H1 (cell line): ENCODE results near the gene CREBBP. TPM values are rescaled to one million over a fixed set of nuclear protein-coding genes. Genes with fewer than 3 reads are reported as not detected.

Experiments
- CTCF ChIA-PET: fragments of 300-600 bp; sonication (Branson Sonifier 250); formaldehyde crosslinking; loops from one replicate; lab custom pipeline; 2021; ENCODE audit not compliant: partially characterized antibody; lab: Charles Lee
- POLR2A ChIA-PET: fragments of 300-600 bp; sonication (Branson Sonifier 250); formaldehyde crosslinking; loops from one replicate; lab custom pipeline; 2021; ENCODE audit warnings: inconsistent platforms; ENCODE audit not compliant: partially characterized antibody; lab: Charles Lee
- DNase-seq, 2 experiments: peaks; one replicate each; pipeline versions ENCODE4 v3.0.0 to v3.0.0-alpha.2; 2010 to 2022; ENCODE audit warnings: low spot score in 2 of 2, low read depth in 1 of 2, mixed read lengths in 1 of 2
- FAIRE-seq: peaks from 2 replicates; lab custom pipeline; 2011; peaks lifted over from hg19 to GRCh38; lab: Jason Lieb, UNC
- H2AFZ ChIP-seq: 2 replicates; pipeline ENCODE4 v1.8.1; 2012; ENCODE audit warnings: low read length, inconsistent platforms
- H2AK5ac ChIP-seq: 2 replicates; pipeline ENCODE4 v1.6.1; 2013; ENCODE audit warnings: low read depth, low read length
- H2BK120ac ChIP-seq: replicated peaks from 2 replicates; pipeline ENCODE3; 2013; ENCODE audit warnings: low read depth, low read length, inconsistent platforms
- H2BK12ac ChIP-seq: 2 replicates; pipeline ENCODE4 v1.6.1; 2013; ENCODE audit warnings: low read depth, low read length
- H2BK15ac ChIP-seq: 2 replicates; pipeline ENCODE4 v1.6.1; 2013; ENCODE audit warnings: low read length
- H2BK20ac ChIP-seq: 2 replicates; pipeline ENCODE4 v1.6.1; 2013; ENCODE audit warnings: low read length
- H2BK5ac ChIP-seq: 2 replicates; pipeline ENCODE4 v1.6.1; 2013; ENCODE audit warnings: low read depth, low read length
- H3K14ac ChIP-seq: 2 replicates; pipeline ENCODE4 v1.6.1; 2013; ENCODE audit warnings: inconsistent platforms; ENCODE audit not compliant: insufficient read length
- H3K18ac ChIP-seq: 2 replicates; pipeline ENCODE4 v1.6.1; 2013; ENCODE audit warnings: low read length; ENCODE audit errors: extremely low read depth
- H3K23ac ChIP-seq: 2 replicates; pipeline ENCODE4 v1.6.1; 2013; ENCODE audit warnings: inconsistent platforms; ENCODE audit not compliant: insufficient read length
- H3K23me2 ChIP-seq: 2 replicates; pipeline ENCODE4 v1.6.1; 2013; ENCODE audit warnings: low read depth, low read length
- H3K27ac ChIP-seq: 2 replicates; pipeline ENCODE4 v1.6.1; 2011; ENCODE audit warnings: low read depth, low read length, inconsistent platforms
- H3K27me3 ChIP-seq, 4 experiments: replicated peaks in 1 of 4; 1 replicate in 1 of 4; 2 replicates in 3 of 4; pipeline versions ENCODE4 v1.6.1 to v1.8.1; 2011 to 2013; ENCODE audit warnings: low read length in 3 of 4, mild to moderate bottlenecking in 3 of 4, inconsistent platforms in 2 of 4, mixed read lengths in 2 of 4, moderate library complexity in 1 of 4; ENCODE audit not compliant: control insufficient read depth in 3 of 4, insufficient read depth in 3 of 4; ENCODE audit errors: extremely low read depth in 1 of 4
- H3K36me3 ChIP-seq, 4 experiments: 2 replicates each; pipeline versions ENCODE4 v1.6.1 to v1.8.1; 2011 to 2013; ENCODE audit warnings: mild to moderate bottlenecking in 4 of 4, low read length in 3 of 4, moderate library complexity in 2 of 4, control low read depth in 1 of 4, inconsistent platforms in 1 of 4; ENCODE audit not compliant: insufficient read depth in 4 of 4, control insufficient read depth in 2 of 4
- H3K4ac ChIP-seq: replicated peaks from 2 replicates; pipeline ENCODE3; 2013; ENCODE audit warnings: low read length, low read depth, mixed read lengths, inconsistent platforms; ENCODE audit not compliant: insufficient read length
- H3K4me1 ChIP-seq, 4 experiments: replicated peaks in 1 of 4; 1 replicate in 1 of 4; 2 replicates in 3 of 4; pipeline versions ENCODE4 v1.6.1 to v1.8.1; 2011 to 2013; ENCODE audit warnings: low read length in 3 of 4, inconsistent platforms in 2 of 4, mixed read lengths in 1 of 4; ENCODE audit not compliant: insufficient read depth in 4 of 4, control insufficient read depth in 3 of 4
- H3K4me2 ChIP-seq, 2 experiments: 2 replicates each; pipeline versions ENCODE4 v1.6.1 to v1.8.1; 2011 to 2013; ENCODE audit warnings: low read depth in 2 of 2, low read length in 2 of 2, control low read depth in 1 of 2, inconsistent platforms in 1 of 2, mild to moderate bottlenecking in 1 of 2; ENCODE audit not compliant: insufficient read depth in 1 of 2
- H3K4me3 ChIP-seq, 4 experiments: fragments of 200-600, 300-600 bp in 1 of 4; sonication (generic), shearing (Covaris generic), sonication (Bioruptor Twin) in 1 of 4; 2 replicates each; pipeline versions ENCODE4 v1.5.1 to v1.8.1; 2011 to 2016; ENCODE audit warnings: low read length in 4 of 4, low read depth in 3 of 4, control low read depth in 2 of 4, inconsistent platforms in 2 of 4, mild to moderate bottlenecking in 2 of 4, mixed read lengths in 1 of 4, moderate library complexity in 1 of 4; ENCODE audit not compliant: insufficient read depth in 2 of 4; ENCODE audit errors: extremely low read depth in 1 of 4
- H3K56ac ChIP-seq: replicated peaks from 2 replicates; pipeline ENCODE3; 2013; ENCODE audit warnings: low read depth, mild to moderate bottlenecking, mixed read lengths, low read length, inconsistent platforms; ENCODE audit not compliant: insufficient read length
- H3K79me1 ChIP-seq: 2 replicates; pipeline ENCODE4 v1.6.1; 2013; ENCODE audit warnings: low read depth, low read length, control low read depth
- H3K79me2 ChIP-seq, 2 experiments: 2 replicates each; pipeline versions ENCODE4 v1.6.1 to v1.8.1; 2012 to 2013; ENCODE audit warnings: low read length in 2 of 2, mild to moderate bottlenecking in 2 of 2, inconsistent platforms in 1 of 2; ENCODE audit not compliant: insufficient read depth in 2 of 2, control insufficient read depth in 1 of 2
- H3K9ac ChIP-seq, 4 experiments: replicated peaks in 1 of 4; 1 replicate in 1 of 4; 2 replicates in 3 of 4; pipeline versions ENCODE4 v1.6.1 to v1.8.1; 2011 to 2013; ENCODE audit warnings: low read depth in 3 of 4, low read length in 3 of 4, control low read depth in 2 of 4, mild to moderate bottlenecking in 2 of 4, moderate library complexity in 2 of 4, inconsistent platforms in 1 of 4; ENCODE audit errors: extremely low read depth in 1 of 4
- H3K9me3 ChIP-seq, 2 experiments: 2 replicates each; pipeline versions ENCODE4 v1.6.1 to v1.8.1; 2012 to 2013; ENCODE audit warnings: mild to moderate bottlenecking in 2 of 2, moderate library complexity in 2 of 2, control low read depth in 1 of 2, inconsistent platforms in 1 of 2, low read depth in 1 of 2, low read length in 1 of 2, mixed read lengths in 1 of 2; ENCODE audit not compliant: insufficient read depth in 2 of 2
- H4K20me1 ChIP-seq, 2 experiments: replicated peaks in 1 of 2; 2 replicates each; pipeline versions ENCODE3 to v1.8.1; 2011 to 2013; ENCODE audit warnings: inconsistent platforms in 2 of 2, low read length in 2 of 2, mild to moderate bottlenecking in 1 of 2; ENCODE audit not compliant: insufficient read depth in 2 of 2, control insufficient read depth in 1 of 2
- H4K5ac ChIP-seq: 2 replicates; pipeline ENCODE4 v1.6.1; 2013; ENCODE audit warnings: low read length, low read depth, mixed read lengths, inconsistent platforms; ENCODE audit not compliant: insufficient read length
- H4K8ac ChIP-seq: 2 replicates; pipeline ENCODE4 v1.8.0; 2013; ENCODE audit warnings: mild to moderate bottlenecking, moderate library complexity, low read length, inconsistent platforms; ENCODE audit not compliant: insufficient read depth; ENCODE audit errors: extremely low read depth
- H4K91ac ChIP-seq: replicated peaks from 2 replicates; pipeline ENCODE3; 2013; ENCODE audit warnings: low read length, mixed read lengths, inconsistent platforms; ENCODE audit not compliant: insufficient read length
- BCL11A ChIP-seq, 2 experiments: IDR thresholded peaks; one replicate each; pipeline ENCODE4 v1.6.1; 2011; ENCODE audit warnings: low read depth in 2 of 2, low read length in 2 of 2, mild to moderate bottlenecking in 2 of 2
- BRCA1 ChIP-seq: IDR thresholded peaks from 2 replicates; pipeline ENCODE4 v1.6.1; 2012; ENCODE audit warnings: low read depth, low read length, improper control_type of control experiment
- EZH2 ChIP-seq: fragments of 200-600 bp; sonication (generic); IDR thresholded peaks from 2 replicates; pipeline ENCODE4 v1.7.1; 2012; ENCODE audit warnings: low read depth, mild to moderate bottlenecking, moderate library complexity, low read length, inconsistent platforms; ENCODE audit not compliant: severe bottlenecking
- FOSL1 ChIP-seq: IDR thresholded peaks from 2 replicates; pipeline ENCODE4 v1.6.1; 2011; ENCODE audit warnings: mild to moderate bottlenecking, low read depth, low read length, moderate library complexity; ENCODE audit not compliant: insufficient read depth
- HDAC2 ChIP-seq, 2 experiments: fragments of 300-600 bp in 1 of 2; sonication (generic) in 1 of 2; IDR thresholded peaks; 2 replicates each; pipeline ENCODE4 v1.6.1; 2011 to 2012; ENCODE audit warnings: low read depth in 2 of 2, low read length in 2 of 2, mild to moderate bottlenecking in 2 of 2, moderate library complexity in 2 of 2, borderline replicate concordance in 1 of 2, inconsistent platforms in 1 of 2
- KDM1A ChIP-seq: fragments of 200-600, 300-600 bp; sonication (generic); IDR thresholded peaks from 2 replicates; pipeline ENCODE4 v1.7.1; 2016; ENCODE audit warnings: mild to moderate bottlenecking, low read length, borderline replicate concordance
- POLR2A ChIP-seq, 2 experiments: IDR thresholded peaks; 1 replicate in 1 of 2; 2 replicates in 1 of 2; pipeline ENCODE4 v1.6.1; 2011; ENCODE audit warnings: low read depth in 2 of 2, low read length in 2 of 2, mild to moderate bottlenecking in 2 of 2; ENCODE audit errors: control extremely low read depth in 1 of 2
- RXRA ChIP-seq: IDR thresholded peaks from 2 replicates; pipeline ENCODE4 v1.6.1; 2011; ENCODE audit warnings: low read depth, mild to moderate bottlenecking, low read length, moderate library complexity; ENCODE audit not compliant: insufficient read depth
- SAP30 ChIP-seq: fragments of 300-600 bp; sonication (generic); IDR thresholded peaks from 2 replicates; pipeline ENCODE4 v1.7.1; 2012; ENCODE audit warnings: low read length, moderate library complexity, mild to moderate bottlenecking, inconsistent platforms; ENCODE audit not compliant: insufficient read depth, insufficient replicate concordance
- SIN3A ChIP-seq, 2 experiments: IDR thresholded peaks in 1 of 2; conservative IDR thresholded peaks in 1 of 2; 2 replicates each; pipeline ENCODE4 v1.6.1; 2011 to 2012; ENCODE audit warnings: low read length in 2 of 2, improper control_type of control experiment in 1 of 2, low read depth in 1 of 2, mild to moderate bottlenecking in 1 of 2
- SP4 ChIP-seq: IDR thresholded peaks from 2 replicates; pipeline ENCODE4 v1.6.1; 2012; ENCODE audit warnings: low read length, inconsistent platforms
- TAF7 ChIP-seq: optimal IDR thresholded peaks from 2 replicates; pipeline ENCODE3; 2011; ENCODE audit warnings: low read depth, mild to moderate bottlenecking, inconsistent platforms, low read length, moderate library complexity, borderline replicate concordance
- WGBS, 2 experiments: shearing (Covaris generic) in 1 of 2; methylation state at CpG; one replicate each; pipeline versions ENCODE4 v1.1.6 to v1.1.7; 2013 to 2015; ENCODE audit warnings: low lambda C conversion rate in 2 of 2, mixed read lengths in 2 of 2, inconsistent platforms in 1 of 2, low coverage in 1 of 2, missing lambda C conversion rate in 1 of 2; ENCODE audit not compliant: insufficient replicate concordance in 2 of 2, insufficient coverage in 1 of 2, insufficient read length in 1 of 2; ENCODE audit errors: extremely low coverage in 1 of 2, missing lambda C conversion rate in 1 of 2; 5-methylcytosine and 5-hydroxymethylcytosine counted together
- polyA plus RNA-seq, 7 experiments: library from polyadenylated mRNA; depleted of rRNA in 3 of 7; stranded (reverse) in 5 of 7; unstranded in 2 of 7; fragments of >200 nt in 5 of 7; fragments of 200-250 nt in 2 of 7; gene quantifications; 1 replicate in 5 of 7; 2 replicates in 1 of 7; 4 replicates in 1 of 7; pipeline versions ENCODE4 v1.2.1 to v1.2.3, GENCODE V29; 2011 to 2013; ENCODE audit warnings: missing spikeins in 2 of 7, mixed read lengths in 2 of 7
- total RNA-seq: library from RNA; stranded (reverse); fragmentation: NEBNext Ultra II Directional; extraction: Animal tissue kit (Norgen Biotek cat#: 25700); gene quantifications from 2 replicates; pipeline ENCODE4 v1.2.1, GENCODE V29; 2021

CREBBP gene
- total and polyA plus RNA-seq, 2 of the 8 experiments (the other 6 are each of a cell fraction or from before 2014, with no cell fraction given): 10.0 to 60.1 TPM

GRCh38 chr16:3728424-3729160, 151.9 kb downstream of the CREBBP start:
- Histone ChIP-seq H2AFZ (no peak overlapping the region), H3K4me2 (no peak overlapping the region), H4K8ac (no peak overlapping the region), H3K23ac (no peak overlapping the region), H3K36me3 (peaks cover 8 to 46% (median 37%) of the 10 kb centered on the region in 4 experiments; a peak in 6 of 8 replicates), H3K9me3 (no peaks in the 10 kb centered on the region), H3K56ac (no peak overlapping the region), H3K4ac (no peak overlapping the region), H3K14ac (no peak overlapping the region), H3K18ac (no peak overlapping the region), H4K20me1 (peaks cover 4 to 8% of the 10 kb centered on the region in 2 experiments), H3K79me2 (no peaks in the 10 kb centered on the region), H2BK12ac (no peak overlapping the region), H3K9ac (no peak overlapping the region), H4K5ac (no peak overlapping the region), H4K91ac (no peak overlapping the region), H2BK5ac (no peak overlapping the region), H3K79me1 (no peaks in the 10 kb centered on the region), H3K27ac (no peak overlapping the region), H2BK20ac (no peak overlapping the region), H2BK15ac (no peak overlapping the region), H3K27me3 (no peaks in the 10 kb centered on the region), H3K4me1 (no peaks in the 10 kb centered on the region), H2AK5ac (no peak overlapping the region), H3K23me2 (no peaks in the 10 kb centered on the region), H3K4me3 (no peak overlapping the region), H2BK120ac (no peak overlapping the region)
- WGBS, 2 experiments: 96% methylated on average over 25 of the region's 31 CpGs; no CpG with 5 or more reads in 1 of the 2 experiments
- FAIRE-seq (no peak), DNase-seq (no peak)
- ChIA-PET CTCF (interaction anchor here (1.4 kb wide), 1 partner anchor 675 kb away, joined by 3 read pairs; no protein-coding TSS in a partner anchor), POLR2A (no interaction called here)
- no peak for TF ChIP-seq EZH2
- TF ChIP-seq HDAC2 (IDR thresholded peaks at IDR 0.05; ENCODE audit: borderline replicate concordance in 1 of 2, low read depth in 2 of 2, low read length in 2 of 2): no peak
- no peak for TF ChIP-seq RXRA
- no peak for TF ChIP-seq FOSL1
- TF ChIP-seq KDM1A: no peak
- TF ChIP-seq BCL11A (IDR thresholded peaks at IDR 0.05; ENCODE audit: low read depth in 2 of 2, low read length in 2 of 2): no peak
- no peak for TF ChIP-seq BRCA1
- TF ChIP-seq SIN3A (conservative IDR thresholded peaks at IDR 0.05 in 1 of 2, IDR thresholded peaks at IDR 0.05 in 1 of 2; ENCODE audit: low read depth in 1 of 2, low read length in 2 of 2): no peak
- no peak for TF ChIP-seq SP4
- TF ChIP-seq POLR2A (IDR thresholded peaks at IDR 0.05; ENCODE audit: control extremely low read depth in 1 of 2, low read depth in 2 of 2, low read length in 2 of 2): no peak
- TF ChIP-seq SAP30: no peak
- TF ChIP-seq TAF7: no peak
